ENCODE measurements around the gene WDR19. TPM values are rescaled to one million over a fixed set of nuclear protein-coding genes. Genes with fewer than 3 reads are reported as not detected.
"Not testable (repeated sequence)": the region's sequence is repeated elsewhere in the genome, so short reads cannot be mapped to it uniquely, and the experiment has no call there.

Gene WDR19
- total RNA-seq, 1 donor from 2014 or later, result 28.4 TPM

DNA sequence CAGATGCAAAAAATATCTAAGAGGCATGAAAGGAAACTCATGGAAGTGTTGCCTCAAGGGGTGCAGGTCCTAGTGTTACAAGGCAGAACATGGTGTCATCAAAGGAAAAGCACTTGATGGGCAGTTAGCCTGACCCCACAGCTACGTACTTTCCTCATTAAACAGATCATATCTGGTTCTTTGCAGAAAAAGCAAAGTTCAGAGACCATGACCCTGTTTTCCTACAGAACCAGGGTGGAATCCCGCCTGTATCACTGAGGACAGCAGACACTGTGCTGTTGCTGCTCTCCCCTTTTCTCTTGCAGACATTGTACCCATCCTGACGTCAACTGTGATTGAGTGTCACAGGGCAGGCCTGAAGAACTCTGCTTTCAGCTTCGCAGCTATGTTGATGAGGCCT, 92.2 kb downstream of the WDR19 start:
- ATAC-seq (ENCODE audit: low read depth), result no peak
- Mint-ChIP-seq H3K9me3 (no peaks in the 10 kb centered on the region), H3K27ac (no peak overlapping the region), H3K4me3 (no peak overlapping the region), H3K36me3 (ENCODE audit: low read depth) (peaks cover 72% of the 10 kb centered on the region), H3K4me1 (no peaks in the 10 kb centered on the region), H3K27me3 (no peaks in the 10 kb centered on the region)
- intact Hi-C loops (cut with micrococcal nuclease), result no loop called here
- DNase-seq, result no peak
- TF ChIP-seq, protein P1, sequence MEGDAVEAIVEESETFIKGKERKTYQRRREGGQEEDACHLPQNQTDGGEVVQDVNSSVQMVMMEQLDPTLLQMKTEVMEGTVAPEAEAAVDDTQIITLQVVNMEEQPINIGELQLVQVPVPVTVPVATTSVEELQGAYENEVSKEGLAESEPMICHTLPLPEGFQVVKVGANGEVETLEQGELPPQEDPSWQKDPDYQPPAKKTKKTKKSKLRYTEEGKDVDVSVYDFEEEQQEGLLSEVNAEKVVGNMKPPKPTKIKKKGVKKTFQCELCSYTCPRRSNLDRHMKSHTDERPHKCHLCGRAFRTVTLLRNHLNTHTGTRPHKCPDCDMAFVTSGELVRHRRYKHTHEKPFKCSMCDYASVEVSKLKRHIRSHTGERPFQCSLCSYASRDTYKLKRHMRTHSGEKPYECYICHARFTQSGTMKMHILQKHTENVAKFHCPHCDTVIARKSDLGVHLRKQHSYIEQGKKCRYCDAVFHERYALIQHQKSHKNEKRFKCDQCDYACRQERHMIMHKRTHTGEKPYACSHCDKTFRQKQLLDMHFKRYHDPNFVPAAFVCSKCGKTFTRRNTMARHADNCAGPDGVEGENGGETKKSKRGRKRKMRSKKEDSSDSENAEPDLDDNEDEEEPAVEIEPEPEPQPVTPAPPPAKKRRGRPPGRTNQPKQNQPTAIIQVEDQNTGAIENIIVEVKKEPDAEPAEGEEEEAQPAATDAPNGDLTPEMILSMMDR (IDR thresholded peaks at IDR 0.05), result no peak
- POLR2A ChIA-PET, result no interaction called here
- CTCF ChIA-PET, result no interaction called here

DNA sequence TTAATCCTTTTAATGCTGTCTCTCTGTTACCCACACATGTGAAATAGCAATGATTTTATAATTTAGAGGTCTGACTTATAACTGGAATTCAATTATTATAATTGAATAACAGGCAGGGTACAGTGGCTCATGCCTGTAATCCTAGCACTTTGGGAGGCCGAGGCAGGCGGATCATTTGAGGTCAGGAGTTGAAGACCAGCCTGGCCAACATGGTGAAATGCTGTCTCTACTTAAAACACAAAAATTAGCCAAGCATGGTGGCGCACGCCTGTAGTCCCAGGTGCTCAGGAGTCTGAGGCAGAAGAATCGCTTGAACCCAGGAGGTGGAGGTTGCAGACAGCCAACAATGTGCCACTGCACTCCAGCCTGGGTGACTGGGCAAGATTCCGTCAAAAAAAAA, 95.3 kb downstream of the WDR19 start:
- H3K9me3 Mint-ChIP-seq; H3K27me3 Mint-ChIP-seq; CTCF ChIA-PET; intact Hi-C loops (cut with micrococcal nuclease); H3K27ac Mint-ChIP-seq; H3K4me3 Mint-ChIP-seq; DNase-seq; H3K4me1 Mint-ChIP-seq; ATAC-seq (ENCODE audit: low read depth): not testable (repeated sequence)
- POLR2A ChIA-PET, result interaction anchor here (0.6 kb wide), 1 partner anchor 521 kb away, joined by 6 read pairs; no protein-coding TSS in a partner anchor
- H3K36me3 Mint-ChIP-seq (ENCODE audit: low read depth), result peaks cover 69% of the 10 kb centered on the region

DNA sequence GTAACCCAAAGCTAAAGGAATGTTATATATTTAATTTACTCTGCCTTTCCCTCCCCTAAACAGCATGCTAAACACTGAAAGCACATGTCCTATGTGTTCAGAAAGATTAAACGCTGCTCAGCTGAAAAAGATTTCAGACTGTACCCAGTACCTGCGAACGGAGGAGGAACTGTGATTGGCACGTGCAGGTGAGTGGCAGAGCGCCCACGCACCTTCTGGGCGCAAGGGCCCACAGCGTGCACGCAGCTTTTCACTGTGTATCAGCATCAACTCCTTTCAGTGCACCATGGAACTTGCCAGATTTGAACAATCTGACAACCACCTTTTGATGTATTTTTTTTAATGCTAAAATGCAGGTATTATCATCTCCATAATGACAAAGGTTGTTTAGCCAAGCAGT, 96.1 kb downstream of the WDR19 start:
- no peak for DNase-seq
- TF ChIP-seq, protein P1 (IDR thresholded peaks at IDR 0.05), result no peak
- H3K36me3 Mint-ChIP-seq (ENCODE audit: low read depth), result peaks cover 66% of the 10 kb centered on the region
- H3K4me3 Mint-ChIP-seq, result no peak overlapping the region
- POLR2A ChIA-PET, result no interaction called here
- no peaks in the 10 kb centered on the region for H3K4me1 Mint-ChIP-seq
- no peak for ATAC-seq (ENCODE audit: low read depth)
- H3K9me3 Mint-ChIP-seq, result no peaks in the 10 kb centered on the region
- H3K27me3 Mint-ChIP-seq, result no peaks in the 10 kb centered on the region
- CTCF ChIA-PET, result no interaction called here
- intact Hi-C loops (cut with micrococcal nuclease), result no loop called here
- H3K27ac Mint-ChIP-seq, result no peak overlapping the region

DNA sequence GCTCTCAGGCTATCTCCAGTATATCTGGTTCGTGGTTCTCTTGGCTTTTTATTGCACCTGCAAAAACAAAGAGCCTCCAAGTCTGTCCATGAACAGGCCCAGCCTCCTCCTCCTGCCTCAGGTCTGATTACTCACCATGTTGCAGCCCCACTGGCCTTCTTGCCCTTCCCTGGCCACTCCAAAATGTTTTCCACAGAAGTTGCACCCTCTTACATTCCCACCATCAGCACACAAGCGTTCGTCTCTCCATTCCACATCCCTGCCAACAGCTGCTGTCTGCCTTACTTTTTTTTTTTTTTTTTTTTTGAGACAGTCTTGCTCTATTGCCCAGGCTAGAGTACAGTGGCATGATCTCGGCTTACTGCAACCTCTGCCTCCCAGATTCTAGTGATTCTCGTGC, 97.1 kb downstream of the WDR19 start:
- no peak overlapping the region for H3K27ac Mint-ChIP-seq
- CTCF ChIA-PET, result no interaction called here
- no peaks in the 10 kb centered on the region for H3K9me3 Mint-ChIP-seq
- H3K4me3 Mint-ChIP-seq, result no peak overlapping the region
- intact Hi-C loops (cut with micrococcal nuclease), result no loop called here
- no peaks in the 10 kb centered on the region for H3K27me3 Mint-ChIP-seq
- TF ChIP-seq, protein P1 (IDR thresholded peaks at IDR 0.05), result no peak
- no peaks in the 10 kb centered on the region for H3K4me1 Mint-ChIP-seq
- ATAC-seq (ENCODE audit: low read depth) (no peak), DNase-seq (no peak)
- H3K36me3 Mint-ChIP-seq (ENCODE audit: low read depth), result peaks cover 63% of the 10 kb centered on the region
- POLR2A ChIA-PET, result no interaction called here

DNA sequence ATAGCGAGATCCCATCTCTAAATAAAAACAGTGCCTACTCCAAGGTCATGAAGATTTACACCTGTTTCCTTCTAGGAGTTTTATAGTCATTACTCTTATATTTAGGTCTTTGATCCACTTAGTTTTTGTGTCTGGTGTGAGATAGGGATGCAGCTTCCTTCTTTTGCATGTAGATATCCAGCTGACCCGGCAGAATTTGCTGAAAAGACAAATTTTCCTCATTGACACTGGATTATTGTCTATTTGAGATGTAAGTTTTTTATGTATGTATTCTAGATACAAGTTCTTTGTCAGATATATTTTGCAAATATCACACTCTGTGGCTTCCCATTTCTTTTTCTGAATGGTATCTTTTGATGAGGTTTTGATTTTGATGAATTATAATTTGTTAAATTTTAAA, 98.4 kb downstream of the WDR19 start:
- no peak overlapping the region for H3K27ac Mint-ChIP-seq
- ATAC-seq (ENCODE audit: low read depth) (no peak), DNase-seq (no peak)
- TF ChIP-seq, protein P1 (IDR thresholded peaks at IDR 0.05), result no peak
- H3K4me3 Mint-ChIP-seq, result no peak overlapping the region
- no peaks in the 10 kb centered on the region for H3K9me3 Mint-ChIP-seq
- H3K27me3 Mint-ChIP-seq, result no peaks in the 10 kb centered on the region
- H3K4me1 Mint-ChIP-seq, result no peaks in the 10 kb centered on the region
- ChIA-PET CTCF (no interaction called here), POLR2A (no interaction called here)
- H3K36me3 Mint-ChIP-seq (ENCODE audit: low read depth), result peaks cover 61% of the 10 kb centered on the region
- intact Hi-C loops (cut with micrococcal nuclease), result loop anchor here (10.0 kb wide), 1 partner anchor 376 kb away; no protein-coding TSS in a partner anchor

DNA sequence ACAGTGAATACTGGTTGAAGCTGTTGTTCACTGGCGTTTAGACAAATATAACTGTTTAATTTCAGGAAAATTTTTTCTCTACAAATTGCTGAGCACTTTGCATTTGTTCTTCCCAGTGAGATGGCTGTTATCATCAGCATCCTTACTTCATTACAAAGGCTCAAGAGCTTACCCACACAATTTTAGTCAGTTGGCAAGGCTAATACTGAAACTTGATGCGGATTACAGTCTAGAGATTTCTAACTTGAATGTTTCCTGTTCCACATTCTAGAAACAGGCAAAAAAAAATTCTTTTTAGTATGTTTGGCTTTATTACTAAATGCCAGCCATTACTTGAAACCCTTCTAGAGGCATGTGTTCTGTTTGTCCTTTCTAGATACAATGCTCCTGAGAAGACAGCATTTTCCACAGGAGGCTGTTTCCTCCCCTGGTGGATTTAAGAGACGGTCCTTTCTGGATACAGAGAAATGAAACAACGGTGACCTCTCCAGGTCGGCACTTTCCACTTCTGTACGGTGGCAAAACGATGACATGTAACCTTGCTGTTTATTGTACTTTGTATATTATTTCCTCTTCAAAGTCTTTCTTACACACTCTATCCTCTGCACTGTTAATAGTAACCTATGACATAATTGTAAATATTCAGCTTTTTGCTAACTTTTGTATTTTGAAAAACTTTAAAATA, 102.9 kb downstream of the WDR19 start:
- ChIA-PET POLR2A (no interaction called here), CTCF (no interaction called here)
- H3K36me3 Mint-ChIP-seq (ENCODE audit: low read depth), result peaks cover 66% of the 10 kb centered on the region
- no peak overlapping the region for H3K27ac Mint-ChIP-seq
- H3K4me1 Mint-ChIP-seq, result no peaks in the 10 kb centered on the region
- H3K27me3 Mint-ChIP-seq, result no peaks in the 10 kb centered on the region
- ATAC-seq (ENCODE audit: low read depth) (no peak), DNase-seq (no peak)
- H3K9me3 Mint-ChIP-seq, result no peaks in the 10 kb centered on the region
- intact Hi-C loops (cut with micrococcal nuclease), result loop anchor here (10.0 kb wide), 1 partner anchor 380 kb away; no protein-coding TSS in a partner anchor
- H3K4me3 Mint-ChIP-seq, result no peak overlapping the region
- TF ChIP-seq, protein P1 (IDR thresholded peaks at IDR 0.05), result no peak
